Pancreas (tissue), 10 donors: ENCODE measurements around the gene SRBD1. TPM values are rescaled to one million over a fixed set of nuclear protein-coding genes. Genes with fewer than 3 reads are reported as not detected.

Experiments
- ATAC-seq, 4 donors: fragments of 200-7000 bp; cut with Tn5 transposase; one replicate each; pipeline versions ENCODE4 v1.8.0 to v1.9.1; 2020; ENCODE audit warnings: mild to moderate bottlenecking in 4 of 4, moderate library complexity in 4 of 4
- DNase-seq, 6 donors: peaks; one replicate each; pipeline ENCODE4 v3.0.0-alpha.2; 2020
- FAIRE-seq: peaks from 2 replicates; lab custom pipeline; 2012; peaks lifted over from hg19 to GRCh38; lab: Jason Lieb, UNC
- H3K27ac ChIP-seq, 4 donors: fragments of 200-600 bp; sonication (generic); 1 replicate in 3 of 4; 2 replicates in 1 of 4; pipeline versions ENCODE4 v1.5.0 to v1.8.0; 2020
- H3K27me3 ChIP-seq, 4 donors: fragments of 200-600 bp; one replicate each; pipeline ENCODE4 v1.8.0; 2021
- H3K36me3 ChIP-seq, 3 donors: fragments of 200-600 bp; sonication (generic) in 1 of 3; one replicate each; pipeline versions ENCODE4 v1.5.0 to v1.8.0; 2020 to 2021
- H3K4me1 ChIP-seq, 3 donors: fragments of 200-600 bp; one replicate each; pipeline ENCODE4 v1.8.0; 2021
- H3K4me3 ChIP-seq, 4 donors: fragments of 200-600 bp; sonication (generic) in 2 of 4; one replicate each; pipeline versions ENCODE4 v1.5.0 to v1.8.0; 2020 to 2021
- H3K9me3 ChIP-seq, 4 donors: fragments of 200-600 bp; one replicate each; pipeline ENCODE4 v1.8.0; 2021
- CTCF ChIP-seq, 4 donors: fragments of 200-600 bp; sonication (generic) in 3 of 4; IDR thresholded peaks; one replicate each; pipeline versions ENCODE4 v1.5.0 to v1.8.0; 2021; ENCODE audit warnings: antibody characterized with exemption in 4 of 4
- WGBS, 2 donors: extraction: QIAGEN DNeasy Blood & Tissue Kit; methylation state at CpG; one replicate each; pipeline ENCODE4 v1.1.7; 2013; 5-methylcytosine and 5-hydroxymethylcytosine counted together
- intact Hi-C, 3 donors: fragments of 100-400 bp; cut with DNase I; formaldehyde crosslinking; loops; one replicate each; pipeline versions ENCODE4 v1.11.1 to v1.14.2; 2022
- polyA plus RNA-seq, 2 donors: library from polyadenylated mRNA; stranded (reverse); fragments of 200-250 nt; gene quantifications; one replicate each; pipeline ENCODE4 v1.2.3, GENCODE V29; 2013
- total RNA-seq, 6 donors: library from RNA; stranded (reverse); fragmentation: NEBNext Ultra II Directional in 4 of 6; extraction: Animal tissue kit (Norgen Biotek cat#: 25700) in 4 of 6; gene quantifications; one replicate each; pipeline versions ENCODE4 v1.2.1 to v1.2.4, GENCODE V29; 2021 to 2023
- donor health status: healthy with polysubstance abuse.
- donor health status: DM: no; HTN: no; CAD: no; lungs with moderate emphysema.
- donor health status: DM: no; HTN: no; CAD: no.
- donor health status: control.
- donor health status: control.
- donor health status: Bipolar disorder and iron deficiency.
- donor health status: DM: yes; HTN: yes; CAD: no.
- donor health status: DM: no; HTN: no; CAD: no.
- donor health status: DM: no; HTN: no; CAD: no.
- donor health status: DM: yes; HTN: yes; CAD: no.

Gene SRBD1
- total and polyA plus RNA-seq, 8 donors, result 3.2 to 15.4 (median 11.6) TPM

DNA sequence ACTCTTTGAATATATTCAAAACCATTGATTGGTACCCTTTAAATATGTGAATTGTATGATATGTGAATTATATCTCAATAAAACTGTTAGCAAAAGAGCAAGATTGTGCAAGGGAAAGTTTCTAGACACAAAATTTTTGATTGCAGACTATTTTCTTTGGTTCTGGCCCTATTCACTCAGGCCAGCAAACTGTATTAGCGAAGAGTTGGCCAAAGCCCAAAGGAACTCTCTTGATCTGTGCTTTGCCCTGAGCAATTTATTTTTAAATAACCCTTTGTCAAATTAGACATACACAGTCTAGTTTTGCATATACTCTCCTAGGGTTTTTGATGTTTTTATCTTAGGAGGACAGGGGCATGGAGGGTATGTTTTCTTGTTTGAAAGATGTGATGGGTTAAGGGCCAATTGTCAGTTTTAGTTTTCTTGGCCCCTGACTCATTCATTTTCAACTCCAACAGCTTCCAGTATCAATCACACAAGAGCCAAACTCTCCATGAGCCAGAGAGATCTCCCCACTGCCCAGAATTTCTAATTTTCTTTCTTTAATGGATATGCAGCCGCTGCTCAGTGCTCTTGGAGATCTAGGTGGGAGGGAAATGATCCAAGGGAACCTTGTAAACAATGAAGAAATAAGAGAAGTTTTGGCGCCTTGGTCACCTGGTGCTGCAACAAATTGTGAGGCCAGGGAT lies 231.5 kb downstream of the SRBD1 start:
- Histone ChIP-seq H3K4me1 (no peaks in the 10 kb centered on the region), H3K27me3 (no peaks in the 10 kb centered on the region), H3K27ac (no peak overlapping the region), H3K4me3 (no peak overlapping the region), H3K36me3 (no peaks in the 10 kb centered on the region), H3K9me3 (no peaks in the 10 kb centered on the region)
- TF ChIP-seq CTCF (IDR thresholded peaks at IDR 0.05), result no peak
- WGBS, 2 donors, result 89 to 90% methylated on average over 3 of the region's 3 CpGs
- no peak for DNase-seq
- no peak for ATAC-seq
- intact Hi-C loops, result no loop called here
- FAIRE-seq, result no peak

DNA sequence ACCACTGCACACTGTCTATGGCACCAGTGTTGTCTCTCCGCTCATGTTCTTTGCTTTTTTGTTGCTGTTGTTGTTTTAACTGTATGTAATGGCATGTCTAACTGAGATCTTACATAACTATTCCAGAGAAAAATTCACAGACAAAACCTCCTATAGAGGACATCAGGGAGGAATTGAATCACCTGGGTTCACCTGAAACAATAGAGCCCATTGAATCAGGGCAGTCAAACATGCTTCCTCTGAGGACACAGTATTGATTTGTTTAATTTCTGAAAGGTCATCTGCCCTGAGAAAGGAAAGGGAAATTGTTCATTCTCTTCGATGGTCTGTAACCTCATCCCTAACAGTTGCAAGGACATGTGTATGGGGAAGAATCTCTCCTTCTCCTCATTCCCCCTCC lies 237.5 kb downstream of the SRBD1 start:
- peak in 1 of 4 donors; percentile 29 for ATAC-seq
- intact Hi-C loops, result no loop called here
- Histone ChIP-seq H3K27ac (no peak overlapping the region), H3K36me3 (no peaks in the 10 kb centered on the region), H3K9me3 (no peaks in the 10 kb centered on the region), H3K4me3 (no peak overlapping the region), H3K27me3 (no peaks in the 10 kb centered on the region), H3K4me1 (peaks cover 0 to 12% (median 0%) of the 10 kb centered on the region in 3 donors)
- no peak for FAIRE-seq
- TF ChIP-seq CTCF (IDR thresholded peaks at IDR 0.05), result no peak
- no peak for DNase-seq
- WGBS, 2 donors, result 51% methylated on average over 2 of the region's 2 CpGs

DNA sequence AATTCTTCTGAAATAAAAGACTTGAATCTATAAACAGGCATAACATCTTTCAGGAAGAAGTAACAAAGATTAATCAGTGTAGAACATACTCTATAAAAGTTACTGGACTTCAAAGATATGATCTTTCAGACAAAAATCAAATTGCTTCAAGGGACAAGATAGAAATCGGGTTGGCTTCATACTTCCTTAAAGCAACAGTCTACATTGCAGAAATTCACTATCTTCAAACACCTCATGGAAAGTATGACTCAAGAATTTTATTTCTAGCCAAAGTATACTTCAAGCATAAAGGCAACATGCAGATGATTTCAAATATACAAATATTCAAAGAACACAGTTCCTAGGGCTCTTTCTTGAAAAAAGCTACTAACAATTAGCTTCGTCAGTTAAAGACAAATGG lies 240.7 kb downstream of the SRBD1 start:
- H3K27me3 ChIP-seq, result no peaks in the 10 kb centered on the region
- 45 to 54% methylated on average over 2 of the region's 2 CpGs for WGBS, 2 donors
- no peak overlapping the region for H3K27ac ChIP-seq
- H3K4me1 ChIP-seq, result peaks cover 0 to 15% (median 0%) of the 10 kb centered on the region in 3 donors
- no peak overlapping the region for H3K4me3 ChIP-seq
- no peaks in the 10 kb centered on the region for H3K9me3 ChIP-seq
- FAIRE-seq, result no peak
- no peak for TF ChIP-seq CTCF (IDR thresholded peaks at IDR 0.05)
- H3K36me3 ChIP-seq, result no peaks in the 10 kb centered on the region
- intact Hi-C loops, result no loop called here
- ATAC-seq, result peak; percentile 39 to 77 (median 64)
- DNase-seq, result no peak

DNA sequence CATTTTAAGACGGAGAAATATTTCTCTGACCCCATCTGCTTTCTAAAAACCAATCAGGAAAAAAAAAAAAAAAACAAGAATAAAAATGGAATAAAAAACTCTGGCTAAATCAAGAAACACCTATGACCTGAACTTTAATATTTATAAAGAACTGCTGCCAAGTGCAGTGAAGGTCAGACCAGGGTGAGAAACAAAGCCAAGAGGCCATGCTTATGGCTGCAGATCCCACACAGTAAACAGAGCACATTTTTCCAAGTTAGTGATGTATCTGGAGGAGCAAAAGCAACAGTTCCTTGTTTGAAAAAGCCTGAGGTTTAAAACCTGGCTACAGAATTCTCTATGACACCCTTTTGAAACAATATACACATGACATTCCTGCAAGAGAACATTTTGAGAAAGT lies 242.3 kb downstream of the SRBD1 start:
- Histone ChIP-seq H3K27ac (peak overlapping the region in 2 of 4 donors; percentile 9 to 38), H3K36me3 (no peaks in the 10 kb centered on the region), H3K9me3 (no peaks in the 10 kb centered on the region), H3K4me3 (no peak overlapping the region), H3K27me3 (no peaks in the 10 kb centered on the region), H3K4me1 (peaks cover 0 to 15% (median 0%) of the 10 kb centered on the region in 3 donors)
- intact Hi-C loops, result no loop called here
- no peak for FAIRE-seq
- peak in 3 of 6 donors; percentile 26 to 59 (median 30) for DNase-seq
- ATAC-seq, result peak; percentile 82 to 96 (median 93)
- no peak for TF ChIP-seq CTCF (IDR thresholded peaks at IDR 0.05)
- WGBS, 2 donors, result 36 to 44% methylated on average over 1 of the region's 1 CpG

DNA sequence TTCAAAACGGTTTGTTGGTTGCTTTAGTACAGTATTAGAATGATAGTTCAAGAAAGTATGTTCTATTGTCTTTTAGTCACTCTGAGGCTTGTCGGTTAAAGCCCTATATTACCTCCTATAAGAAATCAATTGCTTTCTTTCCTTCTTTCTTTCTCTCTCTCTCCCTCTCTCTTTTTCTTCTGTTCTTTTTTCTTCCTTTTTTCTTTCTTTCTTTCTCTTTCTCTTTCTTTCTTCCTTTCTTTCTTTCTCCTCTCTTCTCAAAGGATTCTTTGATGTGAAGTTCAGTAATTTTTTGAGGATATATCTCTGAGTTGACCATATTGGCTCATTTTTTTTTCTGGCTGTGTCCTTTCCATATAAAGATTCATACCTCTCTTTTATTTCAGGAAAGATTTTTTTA lies 249.4 kb downstream of the SRBD1 start:
- FAIRE-seq (no peak), ATAC-seq (no peak)

More for the DNA sequence above, 249.4 kb downstream of the SRBD1 start:
- peaks cover 0 to 9% (median 5%) of the 10 kb centered on the region in 3 donors for H3K4me1 ChIP-seq
- no peak overlapping the region for H3K4me3 ChIP-seq
- WGBS, 2 donors, result 60 to 66% methylated on average over 2 of the region's 2 CpGs
- no peaks in the 10 kb centered on the region for H3K36me3 ChIP-seq
- TF ChIP-seq CTCF (IDR thresholded peaks at IDR 0.05), result no peak
- no peaks in the 10 kb centered on the region for H3K27me3 ChIP-seq
- no peak for DNase-seq
- intact Hi-C loops, result no loop called here
- no peaks in the 10 kb centered on the region for H3K9me3 ChIP-seq
- H3K27ac ChIP-seq, result no peak overlapping the region
